ENCODE measurements around the gene COBL. TPM values are rescaled to one million over a fixed set of nuclear protein-coding genes. Genes with fewer than 3 reads are reported as not detected.

COBL gene
- total RNA-seq, 1 experiment from 2014 or later: 7.6 TPM

- no peak for DNase-seq (ENCODE audit: low spot score)
Measured at GRCh38 chr7:51278797-51279196, 37.8 kb downstream of the COBL start.

- DNase-seq (ENCODE audit: low spot score): no peak
Measured at GRCh38 chr7:51276967-51277366, 39.6 kb downstream of the COBL start.

DNA sequence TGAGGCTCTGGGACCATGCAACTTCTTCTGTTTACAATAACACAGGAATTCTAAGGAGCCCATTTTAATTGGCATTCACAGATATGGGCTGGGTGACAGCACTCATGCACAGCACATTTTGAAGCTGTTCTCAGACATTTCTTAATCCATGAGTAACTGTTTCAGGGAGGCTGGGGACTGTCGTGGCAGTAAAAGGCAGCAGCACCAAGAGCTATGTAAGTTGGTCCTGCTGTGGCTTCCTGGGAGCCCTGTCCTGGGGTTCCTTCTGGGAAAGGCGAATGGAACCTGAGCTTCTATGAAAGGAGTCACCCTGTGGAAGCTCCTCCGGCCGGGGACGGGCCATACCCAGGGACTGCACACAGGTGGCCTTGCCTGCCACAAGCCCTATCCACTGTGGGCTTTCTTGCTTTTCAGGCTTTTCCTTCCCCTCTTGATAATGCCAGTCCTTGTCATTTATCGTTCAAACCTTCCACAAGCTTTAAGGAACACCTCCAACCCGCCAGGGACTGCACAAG is 40.5 kb downstream of the COBL start:
- DNase-seq (ENCODE audit: low spot score): no peak

GRCh38 chr7:51275532-51275931 is 41.1 kb downstream of the COBL start:
- DNase-seq (ENCODE audit: low spot score): no peak

DNA sequence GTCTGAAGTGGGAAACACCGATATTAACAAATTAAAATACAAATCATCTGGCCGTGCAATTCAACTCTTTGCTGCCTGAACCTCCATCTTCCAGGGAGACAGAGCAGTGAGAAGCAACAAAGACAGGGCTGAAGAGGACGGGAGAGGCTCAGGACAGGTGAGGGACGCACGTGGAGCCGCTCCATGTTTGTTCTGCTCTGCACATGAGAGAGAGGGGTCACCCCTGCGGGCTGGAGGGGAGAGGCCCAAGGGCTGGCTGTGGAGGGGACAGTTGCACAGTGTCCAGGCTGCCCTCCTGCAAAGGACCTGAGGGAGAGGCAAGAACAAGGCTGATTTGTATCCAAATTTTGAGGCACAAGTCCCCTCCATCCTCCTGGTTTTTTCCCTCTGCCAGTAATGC is 41.7 kb downstream of the COBL start:
- DNase-seq (ENCODE audit: low spot score): no peak

GRCh38 chr7:51274001-51274400 is 42.6 kb downstream of the COBL start:
- DNase-seq (ENCODE audit: low spot score): no peak

GRCh38 chr7:51273360-51273759 is 43.2 kb downstream of the COBL start:
- no peak for DNase-seq (ENCODE audit: low spot score)

DNA sequence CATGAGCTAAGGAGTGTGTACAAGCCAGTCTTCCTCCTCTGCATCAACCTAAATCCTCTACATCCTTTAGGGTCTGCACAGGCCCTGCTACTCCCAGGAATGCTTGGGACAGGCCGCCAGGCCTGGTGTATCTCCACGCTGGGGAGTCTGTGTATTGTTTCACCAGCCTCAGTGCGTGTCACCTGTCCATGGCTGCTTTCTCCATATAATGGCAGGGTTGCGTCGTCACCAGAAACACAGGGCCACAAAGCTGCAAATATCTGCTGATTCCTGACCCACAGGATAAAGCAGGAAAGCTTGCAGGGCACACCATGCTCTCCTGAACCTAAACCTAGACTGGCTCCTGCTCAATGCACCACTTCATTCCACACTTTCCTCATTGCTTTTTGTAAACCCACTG is 45.6 kb downstream of the COBL start:
- no peak for DNase-seq (ENCODE audit: low spot score)

- no peak for DNase-seq (ENCODE audit: low spot score)
Measured at GRCh38 chr7:51269911-51270310, 46.7 kb downstream of the COBL start.

GRCh38 chr7:51269321-51269720 is 47.3 kb downstream of the COBL start:
- DNase-seq (ENCODE audit: low spot score): no peak

- no peak for DNase-seq (ENCODE audit: low spot score)
Measured at GRCh38 chr7:51268859-51269258, 47.8 kb downstream of the COBL start.

GRCh38 chr7:51267169-51267568 is 49.4 kb downstream of the COBL start:
- no peak for DNase-seq (ENCODE audit: low spot score)

- peak; percentile 59 for DNase-seq (ENCODE audit: low spot score)
Measured at GRCh38 chr7:51265066-51265907, 51.3 kb downstream of the COBL start.

DNA sequence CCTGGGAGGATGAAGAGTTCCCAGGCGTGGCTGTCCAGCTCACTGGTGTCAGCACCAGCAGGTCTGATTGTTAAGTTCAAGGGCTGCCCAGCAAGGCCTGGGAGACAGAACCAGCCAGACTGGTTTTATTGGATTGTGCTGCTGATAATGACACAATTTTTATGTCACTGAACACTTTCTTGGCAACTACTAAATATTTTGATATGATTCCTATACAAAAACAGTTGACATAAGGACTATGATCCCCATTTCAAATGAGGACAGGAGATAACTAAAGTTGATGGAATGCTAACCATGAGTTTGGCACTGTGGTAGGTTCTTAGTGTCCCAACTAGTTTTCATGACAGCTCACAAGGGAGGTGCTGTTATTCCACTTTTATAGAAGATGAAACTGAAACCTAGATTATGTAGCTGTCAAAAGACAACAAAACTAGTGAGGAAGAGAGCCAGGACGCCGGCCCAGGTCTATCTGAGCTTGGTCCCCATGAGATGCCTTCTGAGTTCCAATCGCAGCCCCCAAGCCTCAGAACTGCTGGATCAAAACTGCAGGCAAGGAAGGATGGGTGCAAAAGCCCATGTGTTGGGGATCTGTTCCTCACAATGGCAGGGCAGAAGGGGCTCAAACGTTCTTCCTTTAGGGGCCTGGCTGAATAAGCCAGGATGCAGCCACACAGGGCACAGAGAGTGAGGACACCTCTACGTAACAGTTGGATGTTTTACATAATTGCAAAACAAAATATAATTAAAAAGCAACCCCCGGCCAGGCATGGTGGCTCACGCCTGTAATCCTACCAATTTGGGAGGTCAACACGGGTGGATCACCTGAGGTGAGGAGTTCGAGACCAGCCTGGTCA is 52.8 kb downstream of the COBL start:
- DNase-seq (ENCODE audit: low spot score): peak; percentile 96

DNA sequence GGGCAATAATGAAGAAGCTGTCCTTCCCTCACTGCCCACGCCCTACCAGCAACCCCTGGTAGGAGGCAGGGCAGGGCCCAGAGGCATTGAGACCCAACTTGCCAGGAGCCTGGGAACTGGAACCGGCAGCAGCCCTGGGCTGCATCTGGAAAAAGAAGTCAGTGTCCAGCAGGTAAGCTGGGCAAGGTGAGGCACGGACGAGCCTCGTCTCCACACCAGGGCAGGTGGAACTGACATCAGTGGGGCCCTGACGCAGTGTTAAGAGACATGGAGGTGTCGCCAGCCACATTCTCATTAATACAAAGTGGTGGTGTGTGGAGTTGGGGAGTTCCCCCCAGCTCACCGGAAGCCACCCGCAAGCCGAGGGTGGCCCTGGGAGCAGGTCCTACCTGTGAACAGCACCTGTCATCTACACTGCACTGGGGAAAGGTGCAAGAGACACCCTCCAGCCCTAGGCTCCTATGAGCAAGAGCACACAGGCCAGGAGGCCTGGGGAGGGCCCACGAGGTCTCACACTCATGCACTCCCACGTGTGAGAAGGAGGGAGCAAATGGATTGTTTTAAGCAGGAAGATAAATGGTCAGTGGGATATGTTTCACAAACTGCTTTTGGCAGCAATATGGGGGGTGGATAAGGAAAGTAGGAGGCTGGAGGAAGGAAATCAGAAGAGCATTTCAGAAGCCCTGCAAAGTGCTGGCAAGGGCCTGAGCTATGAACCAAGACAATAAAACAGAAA is 53.6 kb downstream of the COBL start:
- no peak for DNase-seq (ENCODE audit: low spot score)

GRCh38 chr7:51261950-51262795 is 54.4 kb downstream of the COBL start:
- DNase-seq (ENCODE audit: low spot score): no peak

GRCh38 chr7:51261117-51261835 is 55.3 kb downstream of the COBL start:
- no peak for DNase-seq (ENCODE audit: low spot score)

- no peak for DNase-seq (ENCODE audit: low spot score)
Measured at GRCh38 chr7:51260516-51260915, 56.1 kb downstream of the COBL start.

DNA sequence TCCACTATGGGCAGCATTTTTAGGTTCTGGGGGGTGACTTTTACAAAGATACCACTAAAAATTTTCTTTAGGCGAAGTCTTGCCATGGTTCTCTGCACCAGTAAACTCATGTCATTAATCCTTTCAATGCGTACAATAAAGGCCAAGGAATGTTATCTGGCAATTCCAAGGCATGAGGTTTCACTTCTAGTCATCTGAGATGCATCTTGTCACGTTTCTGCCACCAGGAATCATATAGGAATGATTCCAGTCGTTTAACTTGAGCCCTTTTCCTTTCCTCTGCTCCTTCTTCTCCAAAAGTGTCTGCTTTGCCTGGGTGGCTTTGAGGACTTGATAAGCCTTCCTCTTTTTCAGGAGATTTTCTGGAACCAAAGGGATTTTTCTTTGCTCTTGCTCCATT is 56.8 kb downstream of the COBL start:
- no peak for DNase-seq (ENCODE audit: low spot score)

- DNase-seq (ENCODE audit: low spot score): no peak
Measured at GRCh38 chr7:51256916-51257315, 59.7 kb downstream of the COBL start.
